SK-N-DZ (cell line): Measurements from ENCODE around the gene GPATCH8.

Source experiments
- DNase-seq: peaks from one replicate; pipeline ENCODE4 v3.0.0-alpha.2; 2015; ENCODE audit warnings: low spot score

GPATCH8 gene

GRCh38 chr17:44451832-44452231 is 51.4 kb downstream of the GPATCH8 start:
- no peak for DNase-seq

GRCh38 chr17:44451016-44451627 is 52.1 kb downstream of the GPATCH8 start:
- DNase-seq, result no peak

GRCh38 chr17:44448412-44448811 is 54.8 kb downstream of the GPATCH8 start:
- no peak for DNase-seq

- no peak for DNase-seq
Measured at GRCh38 chr17:44444735-44445105, 58.5 kb downstream of the GPATCH8 start.

- DNase-seq, result no peak
Measured at GRCh38 chr17:44442806-44443205, 60.4 kb downstream of the GPATCH8 start.

DNA sequence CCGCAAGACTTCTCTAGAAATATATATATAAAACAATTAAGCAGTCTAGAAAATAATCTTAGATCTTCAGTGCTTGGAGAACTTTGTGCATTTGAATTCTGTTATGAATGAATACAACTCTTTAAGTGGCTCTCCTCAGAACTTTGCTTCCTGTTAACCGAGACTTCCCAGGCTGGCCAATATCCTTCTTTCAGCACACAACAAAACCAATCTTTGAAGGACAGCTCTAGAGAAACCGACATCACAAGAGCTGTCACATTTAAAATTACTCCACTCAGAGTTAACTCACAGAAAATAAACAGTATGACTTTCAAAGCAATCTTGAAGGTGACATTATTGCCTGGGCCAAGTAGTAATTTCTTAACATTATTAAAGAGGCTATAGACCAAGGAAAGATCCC is 64.0 kb downstream of the GPATCH8 start:
- DNase-seq, result no peak

DNA sequence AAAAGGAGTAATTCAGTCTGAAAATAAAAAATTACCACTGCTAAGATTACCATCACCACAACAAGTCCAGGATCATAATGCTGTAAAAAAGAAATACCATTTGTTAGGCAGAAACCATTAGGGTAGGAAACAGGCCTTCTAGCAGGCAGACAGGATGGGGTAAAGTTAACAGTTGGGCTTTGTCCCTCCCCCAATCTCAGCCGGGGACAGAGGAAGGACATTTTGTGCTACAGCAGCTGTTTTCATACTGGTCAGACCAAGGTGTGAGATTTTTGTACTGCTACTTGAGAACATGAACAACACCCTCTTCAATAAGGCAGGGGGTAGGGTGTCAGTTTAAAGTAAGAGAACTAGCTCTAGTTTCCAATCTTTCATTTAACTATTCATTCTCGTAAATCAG is 64.6 kb downstream of the GPATCH8 start:
- no peak for DNase-seq

- DNase-seq, result no peak
Measured at GRCh38 chr17:44436336-44436735, 66.9 kb downstream of the GPATCH8 start.

DNA sequence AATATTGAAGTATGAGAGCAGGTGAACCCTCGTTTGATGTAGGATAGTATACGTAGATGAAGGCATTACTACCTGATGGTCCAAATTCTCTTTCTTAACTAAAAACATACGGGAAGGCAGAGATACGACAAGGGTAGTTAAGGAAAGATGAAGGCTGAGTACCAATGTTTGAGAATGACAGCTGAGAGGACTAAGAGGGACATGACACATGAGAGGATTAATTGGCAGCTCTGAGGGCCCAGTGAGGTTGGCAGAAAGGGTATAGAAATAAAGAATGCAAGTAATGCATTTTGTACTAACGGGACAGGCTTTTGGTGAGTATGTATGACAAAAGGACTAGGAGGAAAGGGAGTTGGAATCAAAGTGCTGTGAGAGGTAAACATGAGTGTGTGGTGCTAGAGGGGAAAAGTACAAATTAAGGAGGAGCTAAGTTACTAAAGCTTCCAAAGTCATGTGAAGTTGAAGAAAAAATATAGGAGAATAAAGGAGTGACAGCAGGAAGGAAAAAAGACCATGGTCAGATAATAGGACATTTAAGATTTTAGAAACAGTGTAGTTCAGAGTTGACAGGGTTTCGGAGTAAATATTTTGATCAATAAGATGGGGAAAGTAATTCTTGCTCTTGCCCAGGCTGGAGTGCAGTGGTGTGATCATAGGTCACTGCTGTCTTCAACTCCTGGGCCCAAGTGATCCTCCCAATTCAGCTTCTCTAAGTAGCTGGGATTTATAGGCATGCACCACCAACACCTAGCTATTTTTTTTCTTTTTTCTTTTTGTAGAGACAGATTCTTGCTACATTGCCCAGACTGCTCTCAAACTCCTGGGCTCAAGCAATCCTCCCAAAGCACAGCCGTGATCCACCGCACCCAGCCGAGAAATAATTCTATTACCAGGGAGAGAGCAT is 70.7 kb downstream of the GPATCH8 start:
- no peak for DNase-seq

GRCh38 chr17:44424828-44425461 is 78.3 kb downstream of the GPATCH8 start:
- DNase-seq, result no peak

DNA sequence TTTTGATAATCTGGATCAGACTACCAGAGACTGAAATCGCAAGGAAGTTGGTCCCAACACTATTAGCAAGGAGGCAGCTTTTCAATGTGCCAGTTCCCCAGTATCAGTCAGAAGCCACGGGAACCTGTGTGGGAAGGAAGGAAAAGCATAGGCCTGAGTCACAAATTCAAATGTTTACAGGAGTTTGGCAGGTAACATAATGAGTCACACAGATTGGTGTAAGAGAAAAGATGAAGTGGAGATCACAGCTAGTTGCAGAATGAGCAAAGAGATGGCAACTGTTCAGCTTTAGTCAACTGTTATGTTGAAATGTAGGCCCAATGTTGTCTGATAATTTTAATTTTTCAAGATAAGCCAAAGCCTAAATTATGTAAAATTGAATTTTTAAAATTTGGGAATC is 85.7 kb downstream of the GPATCH8 start:
- DNase-seq, result no peak

- no peak for DNase-seq
Measured at GRCh38 chr17:44416558-44417289, 86.5 kb downstream of the GPATCH8 start.

DNA sequence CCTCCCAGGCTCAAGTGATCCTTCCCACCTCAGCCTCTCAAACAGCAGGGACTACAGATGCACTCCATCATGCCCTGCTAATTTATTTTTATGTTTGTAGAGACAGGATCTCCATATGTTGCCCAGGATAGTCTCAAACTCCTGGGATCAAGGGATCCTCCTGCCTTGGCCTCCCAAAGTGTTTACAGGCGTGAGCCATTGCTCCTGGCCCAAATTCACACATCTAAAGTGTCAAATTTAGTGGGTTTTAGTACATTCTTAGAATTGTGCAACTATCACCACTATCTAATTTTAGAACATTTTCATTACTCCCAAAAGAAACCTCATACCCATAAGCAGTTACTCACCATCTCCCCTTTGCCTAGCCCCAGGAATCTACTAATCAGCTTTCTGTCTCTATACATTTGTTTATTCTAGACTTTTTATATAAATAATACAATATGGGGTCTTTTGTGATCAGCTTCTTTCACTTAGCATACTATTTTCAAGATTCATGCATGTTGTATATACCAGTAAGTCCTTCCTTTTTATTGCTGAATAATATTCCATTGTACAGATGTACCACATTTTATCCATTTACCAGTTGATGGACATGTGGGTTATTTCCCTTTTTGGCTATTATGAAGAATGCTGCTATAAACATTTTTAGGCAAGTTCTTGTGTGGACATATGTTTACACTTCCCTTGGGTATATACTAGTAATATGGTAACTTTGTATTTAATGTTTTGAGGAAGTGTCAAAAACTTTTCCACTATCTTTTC is 88.6 kb downstream of the GPATCH8 start:
- DNase-seq, result no peak

GRCh38 chr17:44409309-44410028 is 93.7 kb downstream of the GPATCH8 start:
- DNase-seq, result no peak

DNA sequence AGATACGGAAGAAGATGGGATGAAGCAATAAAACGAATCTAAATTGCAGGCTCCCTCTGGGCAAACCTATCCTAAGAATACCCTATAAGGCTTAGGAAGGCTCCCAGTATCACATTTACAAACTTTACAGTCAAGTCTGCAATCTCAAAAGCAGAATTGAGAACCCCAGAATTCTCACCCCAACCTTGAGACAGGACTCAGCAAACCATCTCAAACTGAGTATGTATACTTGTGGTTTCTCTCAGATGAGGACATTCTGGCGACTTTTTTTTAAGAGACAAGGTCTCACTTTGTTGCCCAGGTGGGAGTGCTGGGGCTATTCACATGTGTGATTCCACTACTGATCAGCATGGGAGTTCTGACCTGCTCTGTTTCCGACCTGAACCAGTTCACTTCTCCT is 94.4 kb downstream of the GPATCH8 start:
- DNase-seq, result no peak

- no peak for DNase-seq
Measured at GRCh38 chr17:44402564-44403172, 100.5 kb downstream of the GPATCH8 start.

DNA sequence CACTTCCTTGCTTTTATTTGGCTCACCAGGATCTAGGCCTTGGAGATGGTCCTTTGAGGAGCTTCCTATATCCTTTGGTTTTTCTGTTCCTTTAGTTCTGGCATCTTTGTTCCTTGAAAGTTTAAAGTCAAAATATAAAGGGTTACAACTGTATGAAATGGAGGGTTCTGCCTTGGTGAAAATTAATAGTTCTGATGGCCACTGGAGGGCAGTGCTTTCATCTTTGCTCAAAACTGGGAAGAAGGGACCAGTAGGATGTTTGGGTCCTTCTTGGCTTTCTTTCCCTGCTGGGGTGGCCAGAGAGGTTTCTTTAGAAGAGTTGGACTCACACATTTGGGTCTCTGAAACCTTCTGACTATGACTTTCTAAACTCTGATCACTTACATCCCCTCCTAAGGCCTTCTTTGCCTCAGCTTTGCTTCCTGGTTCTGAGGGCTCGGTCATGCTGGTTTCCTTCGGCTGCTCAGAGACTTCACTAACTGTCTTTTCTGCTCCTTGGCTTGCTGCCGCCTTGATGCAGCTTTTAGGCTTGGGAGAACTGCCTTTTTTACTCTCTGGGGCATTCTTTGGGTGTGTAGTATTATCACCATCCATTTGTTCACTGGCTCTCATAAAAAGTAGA is 102.9 kb downstream of the GPATCH8 start:
- no peak for DNase-seq

DNA sequence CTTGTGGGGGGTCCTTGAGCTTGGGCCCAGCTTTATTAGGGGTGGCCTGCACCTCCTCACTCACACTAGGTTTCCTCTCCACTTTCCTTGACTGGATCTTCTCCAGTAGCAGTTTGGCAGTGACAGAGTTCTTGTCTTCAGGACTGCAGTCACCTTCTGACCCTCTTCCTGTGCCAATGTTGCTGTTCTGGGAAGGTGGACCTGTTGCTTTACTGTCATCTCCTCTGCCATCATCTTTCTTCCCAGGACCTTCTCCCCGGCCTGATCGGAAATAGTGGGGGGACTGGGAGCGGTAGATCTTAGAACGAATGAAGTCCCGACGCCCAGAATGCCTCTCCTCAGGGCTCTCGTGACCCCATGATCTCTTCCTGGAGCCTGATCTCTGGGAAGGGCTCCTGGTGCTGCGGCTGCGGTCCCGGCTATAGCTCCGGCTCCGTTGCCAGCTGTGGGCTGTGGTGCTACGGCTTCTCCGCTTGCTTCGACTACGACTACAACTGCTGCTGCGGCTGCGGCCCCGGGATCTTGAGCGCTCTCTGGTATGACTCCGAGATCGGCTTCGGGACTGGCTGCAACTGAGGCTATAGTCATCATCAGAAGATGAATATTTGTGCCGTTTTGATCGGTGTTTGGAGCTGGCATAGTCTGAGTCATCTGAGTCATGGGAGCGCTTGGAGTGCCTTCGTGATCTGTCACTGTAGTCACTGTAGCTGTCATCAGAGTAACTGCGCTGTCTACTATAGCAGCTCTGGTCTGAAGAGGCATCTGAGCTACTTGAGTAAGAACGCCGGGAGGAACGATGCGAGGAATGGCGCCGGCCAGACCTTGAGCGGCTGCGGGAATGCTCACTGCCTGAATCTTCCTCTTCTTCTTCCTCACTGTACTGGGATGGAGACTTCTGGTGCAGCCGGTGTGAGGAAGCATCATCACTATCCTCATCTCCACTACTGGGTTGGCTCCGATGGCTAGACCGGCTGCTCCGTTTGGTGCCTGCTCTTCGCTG is 104.2 kb downstream of the GPATCH8 start:
- no peak for DNase-seq
